Coronary artery (tissue), 2 donors: ENCODE measurements around the gene C9orf85.

ENCODE experiments used
- DNase-seq: peaks from one replicate; pipeline ENCODE4 v3.0.0-alpha.2; 2017; ENCODE audit warnings: low spot score
- H3K27ac ChIP-seq, 2 donors: fragments of 200-600 bp; sonication (generic); one replicate each; pipeline ENCODE4 v1.5.1; 2016 to 2019
- H3K4me3 ChIP-seq: fragments of 200-600 bp; sonication (generic); 2 replicates; pipeline ENCODE4 v1.5.1; 2016; ENCODE audit warnings: mild to moderate bottlenecking, moderate library complexity
- CTCF ChIP-seq: fragments of 200-600 bp; sonication (generic); IDR thresholded peaks from one replicate; pipeline ENCODE4 v1.5.1; 2019; ENCODE audit warnings: antibody characterized with exemption

The C9orf85 gene

GRCh38 chr9:71984831-71985281 is 73.4 kb downstream of the C9orf85 start:
- no peak for TF ChIP-seq CTCF
- H3K4me3 ChIP-seq = no peak overlapping the region
- no peak overlapping the region for H3K27ac ChIP-seq
- no peak for DNase-seq

GRCh38 chr9:71985297-71985911 is 74.0 kb downstream of the C9orf85 start:
- no peak overlapping the region for H3K27ac ChIP-seq
- no peak for TF ChIP-seq CTCF
- no peak overlapping the region for H3K4me3 ChIP-seq
- no peak for DNase-seq

- no peak overlapping the region for H3K27ac ChIP-seq
- TF ChIP-seq CTCF = no peak
- no peak overlapping the region for H3K4me3 ChIP-seq
- DNase-seq = no peak
Observed at GRCh38 chr9:71986900-71987299, 75.5 kb downstream of the C9orf85 start.

- DNase-seq = no peak
- TF ChIP-seq CTCF = no peak
- Histone ChIP-seq H3K27ac (no peak overlapping the region), H3K4me3 (no peak overlapping the region)
Observed at GRCh38 chr9:71987471-71988371, 76.3 kb downstream of the C9orf85 start.

GRCh38 chr9:71990466-71990865 is 79.0 kb downstream of the C9orf85 start:
- Histone ChIP-seq H3K27ac (no peak overlapping the region), H3K4me3 (no peak overlapping the region)
- no peak for TF ChIP-seq CTCF
- no peak for DNase-seq

- DNase-seq = no peak
- no peak for TF ChIP-seq CTCF
- no peak overlapping the region for H3K4me3 ChIP-seq
- no peak overlapping the region for H3K27ac ChIP-seq
Observed at GRCh38 chr9:72005451-72005850, 94.0 kb downstream of the C9orf85 start.
